Rectal smooth muscle tissue (tissue), 1 donor: ENCODE data around the gene LRP1B.

Source experiments
- H3K27ac ChIP-seq: one replicate; pipeline ENCODE4 v1.7.0; 2013; ENCODE audit warnings: low read depth, low read length, inconsistent platforms
- H3K27me3 ChIP-seq: one replicate; pipeline ENCODE4 v1.7.0; 2013; ENCODE audit warnings: low read length; ENCODE audit not compliant: control insufficient read depth, insufficient read depth
- H3K36me3 ChIP-seq: one replicate; pipeline ENCODE4 v1.7.0; 2013; ENCODE audit warnings: low read length; ENCODE audit not compliant: control insufficient read depth, insufficient read depth
- H3K4me1 ChIP-seq: one replicate; pipeline ENCODE4 v1.7.0; 2013; ENCODE audit warnings: low read length; ENCODE audit not compliant: control insufficient read depth, insufficient read depth
- H3K4me3 ChIP-seq: one replicate; pipeline ENCODE4 v1.7.0; 2013; ENCODE audit warnings: low read length
- H3K9ac ChIP-seq: one replicate; pipeline ENCODE4 v1.7.0; 2013; ENCODE audit warnings: low read length

LRP1B gene

DNA sequence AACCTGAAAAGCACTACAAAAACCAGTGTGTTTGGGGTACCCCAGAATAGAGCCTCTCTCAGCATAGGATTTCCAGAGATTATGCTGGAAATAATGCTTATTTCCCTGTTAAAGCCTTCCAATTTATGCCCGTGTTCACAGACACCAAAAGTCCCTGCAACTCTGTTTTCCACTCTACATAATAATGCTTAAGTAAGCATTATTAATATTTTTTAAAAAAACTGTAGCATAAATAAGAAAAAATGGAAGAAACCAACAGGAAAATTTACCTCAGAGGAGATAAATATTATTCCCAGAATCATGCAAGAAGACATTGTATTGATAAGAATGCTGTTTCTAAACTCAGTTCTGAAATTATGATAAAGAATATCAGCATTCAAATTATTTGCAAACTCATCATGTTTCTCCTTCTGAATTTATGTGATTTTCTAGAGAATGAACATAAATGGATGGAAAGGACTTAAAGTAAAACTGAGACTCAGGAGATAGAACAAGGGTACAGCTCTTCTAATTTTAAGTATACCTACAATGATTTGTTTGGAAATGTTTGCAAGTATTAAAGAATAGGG lies 241.7 kb downstream of the LRP1B start:
- Histone ChIP-seq H3K27ac (no peak overlapping the region), H3K4me3 (no peak overlapping the region), H3K9ac (no peak overlapping the region), H3K36me3 (no peaks in the 10 kb centered on the region), H3K27me3 (no peaks in the 10 kb centered on the region), H3K4me1 (no peaks in the 10 kb centered on the region)

GRCh38 chr2:141887363-141887762 lies 243.5 kb downstream of the LRP1B start:
- Histone ChIP-seq H3K4me1 (no peaks in the 10 kb centered on the region), H3K27ac (no peak overlapping the region), H3K36me3 (no peaks in the 10 kb centered on the region), H3K4me3 (no peak overlapping the region), H3K9ac (no peak overlapping the region), H3K27me3 (no peaks in the 10 kb centered on the region)

- Histone ChIP-seq H3K9ac (no peak overlapping the region), H3K4me3 (no peak overlapping the region), H3K27me3 (no peaks in the 10 kb centered on the region), H3K36me3 (no peaks in the 10 kb centered on the region), H3K4me1 (no peaks in the 10 kb centered on the region), H3K27ac (no peak overlapping the region)
Observed at GRCh38 chr2:141878016-141878415, 252.8 kb downstream of the LRP1B start.

DNA sequence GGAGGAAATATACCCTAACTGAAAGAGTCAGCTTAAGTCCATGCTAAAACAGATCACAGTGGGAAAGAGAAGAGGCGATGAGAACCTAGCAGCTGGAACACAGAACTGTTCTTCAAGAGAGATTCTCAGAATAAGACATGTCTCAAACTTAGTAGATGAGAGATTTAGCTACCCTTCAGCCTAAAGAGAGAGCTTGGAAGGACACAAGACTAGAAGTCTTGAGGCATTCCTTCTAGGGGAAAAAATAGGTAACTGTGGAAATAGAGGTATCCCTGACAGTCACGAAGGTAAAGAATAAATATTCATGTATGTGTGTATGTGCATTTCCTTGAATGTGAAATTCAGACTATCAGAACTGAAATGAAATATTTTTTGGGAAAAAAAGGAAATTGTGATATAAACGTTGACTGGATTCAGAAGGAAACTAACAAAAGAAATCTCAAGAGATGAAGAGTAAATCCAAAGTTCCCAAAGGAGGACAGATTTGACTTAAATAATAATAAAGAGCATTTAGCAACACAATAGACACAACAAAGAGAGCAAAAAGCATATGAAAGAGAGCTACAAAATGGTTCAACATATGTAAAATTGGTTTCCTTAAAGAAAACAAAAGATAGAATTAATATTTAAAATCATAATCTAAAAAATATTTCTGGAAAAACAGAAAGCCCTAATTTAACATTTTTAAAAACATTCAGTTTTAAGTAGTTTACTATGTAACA lies 258.7 kb downstream of the LRP1B start:
- Histone ChIP-seq H3K27ac (no peak overlapping the region), H3K27me3 (no peaks in the 10 kb centered on the region), H3K36me3 (no peaks in the 10 kb centered on the region), H3K4me1 (no peaks in the 10 kb centered on the region), H3K4me3 (no peak overlapping the region), H3K9ac (no peak overlapping the region)

DNA sequence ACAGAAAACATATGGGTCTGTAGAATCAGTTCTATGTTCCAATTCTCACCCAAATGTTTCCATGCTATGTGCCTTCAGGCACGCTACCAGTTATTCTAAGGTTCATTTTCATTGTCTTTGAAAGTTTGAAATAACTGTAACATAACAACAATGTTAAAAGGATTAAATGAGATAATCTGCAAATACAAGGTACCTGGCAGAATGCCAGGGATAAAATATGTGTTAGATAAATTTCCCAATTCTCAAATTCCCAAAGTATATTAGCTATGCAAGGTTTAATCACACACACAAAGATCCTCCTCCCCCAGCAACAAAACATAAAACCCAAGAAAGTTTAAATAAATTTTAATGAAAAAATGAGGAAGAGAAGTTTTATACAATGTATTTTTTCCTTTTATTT lies 261.2 kb downstream of the LRP1B start:
- Histone ChIP-seq H3K4me1 (no peaks in the 10 kb centered on the region), H3K36me3 (no peaks in the 10 kb centered on the region), H3K27ac (no peak overlapping the region), H3K27me3 (no peaks in the 10 kb centered on the region), H3K9ac (no peak overlapping the region), H3K4me3 (no peak overlapping the region)

GRCh38 chr2:141863964-141864363 lies 266.9 kb downstream of the LRP1B start:
- Histone ChIP-seq H3K4me1 (no peaks in the 10 kb centered on the region), H3K36me3 (no peaks in the 10 kb centered on the region), H3K27me3 (no peaks in the 10 kb centered on the region)

DNA sequence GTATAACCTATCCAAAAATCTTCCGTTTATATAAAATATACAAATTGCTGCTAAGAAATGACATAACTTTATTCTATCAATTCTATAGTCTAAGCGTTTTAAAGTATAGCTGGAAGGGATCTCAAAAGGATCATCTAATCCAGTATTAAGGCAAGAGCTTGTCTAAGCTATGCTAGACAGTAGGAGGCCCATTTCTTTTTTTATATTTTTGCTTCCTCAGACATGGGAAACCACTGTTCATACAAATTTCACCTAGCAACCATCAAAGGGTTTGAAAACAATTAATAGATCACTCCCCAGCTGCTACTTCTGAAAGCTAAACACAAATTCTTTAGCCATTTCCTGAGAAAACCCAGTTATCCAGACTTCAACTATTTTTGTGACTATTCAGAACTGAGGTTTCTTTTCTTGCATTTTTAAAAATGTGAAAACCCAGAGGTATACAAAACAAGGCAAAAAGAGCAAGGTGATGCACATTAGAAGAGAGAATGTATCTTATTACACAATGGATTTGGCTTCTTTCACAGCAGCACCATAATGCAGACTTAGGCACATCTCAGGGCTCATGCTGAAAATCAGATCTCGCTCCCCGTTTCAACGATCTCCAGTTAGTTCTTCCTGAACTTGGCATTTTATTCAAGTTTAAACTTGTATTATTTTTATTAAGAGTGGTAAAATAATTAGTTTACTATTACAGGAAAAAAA lies 274.4 kb downstream of the LRP1B start:
- H3K36me3 ChIP-seq: no peaks in the 10 kb centered on the region
- H3K4me1 ChIP-seq: no peaks in the 10 kb centered on the region
- H3K9ac ChIP-seq: no peak overlapping the region
- H3K27ac ChIP-seq: no peak overlapping the region
- no peak overlapping the region for H3K4me3 ChIP-seq
- no peaks in the 10 kb centered on the region for H3K27me3 ChIP-seq

More at GRCh38 chr2:141863964-141864363, 266.9 kb downstream of the LRP1B start:
- Histone ChIP-seq H3K4me3 (no peak overlapping the region), H3K9ac (no peak overlapping the region), H3K27ac (no peak overlapping the region)

DNA sequence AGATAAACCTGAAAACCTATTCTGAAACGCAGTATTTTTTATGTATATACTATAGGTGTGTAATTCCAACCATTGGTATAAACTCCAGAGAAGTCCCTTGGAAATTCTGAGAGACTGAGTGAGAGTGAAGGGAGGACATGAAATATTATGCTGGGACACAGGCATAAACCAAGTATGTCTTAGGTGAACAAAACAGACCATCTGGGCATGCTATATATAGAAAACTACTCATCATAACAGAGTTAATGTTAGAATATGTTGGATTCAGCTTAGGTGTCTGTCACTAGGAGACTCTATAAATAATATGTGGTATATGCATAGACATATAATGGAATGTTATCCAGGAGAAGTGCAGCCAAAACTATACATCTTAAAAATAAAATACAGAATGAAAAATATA lies 282.6 kb downstream of the LRP1B start:
- H3K9ac ChIP-seq: no peak overlapping the region
- H3K27ac ChIP-seq: no peak overlapping the region
- no peak overlapping the region for H3K4me3 ChIP-seq
- no peaks in the 10 kb centered on the region for H3K4me1 ChIP-seq
- H3K36me3 ChIP-seq: no peaks in the 10 kb centered on the region
- no peaks in the 10 kb centered on the region for H3K27me3 ChIP-seq

DNA sequence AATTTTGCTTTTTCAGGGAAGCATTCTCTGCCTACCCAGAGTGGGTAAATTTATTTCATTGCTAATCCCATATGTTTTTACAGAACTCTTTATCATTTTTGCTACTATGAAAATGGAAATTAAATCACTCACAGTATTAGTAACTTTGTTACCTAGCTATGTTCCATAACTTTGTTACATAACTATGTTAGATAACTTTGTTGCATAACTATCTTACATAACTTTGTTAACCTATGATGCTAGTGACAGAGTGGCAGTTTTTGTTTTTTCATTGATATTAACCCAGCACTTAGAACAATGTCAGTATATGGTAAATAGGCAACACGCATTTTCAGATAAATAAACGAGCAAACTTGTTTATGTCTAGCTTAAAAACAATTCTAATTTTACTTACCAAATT lies 286.6 kb downstream of the LRP1B start:
- Histone ChIP-seq H3K4me3 (no peak overlapping the region), H3K27ac (no peak overlapping the region), H3K36me3 (no peaks in the 10 kb centered on the region), H3K4me1 (no peaks in the 10 kb centered on the region), H3K27me3 (no peaks in the 10 kb centered on the region), H3K9ac (no peak overlapping the region)

DNA sequence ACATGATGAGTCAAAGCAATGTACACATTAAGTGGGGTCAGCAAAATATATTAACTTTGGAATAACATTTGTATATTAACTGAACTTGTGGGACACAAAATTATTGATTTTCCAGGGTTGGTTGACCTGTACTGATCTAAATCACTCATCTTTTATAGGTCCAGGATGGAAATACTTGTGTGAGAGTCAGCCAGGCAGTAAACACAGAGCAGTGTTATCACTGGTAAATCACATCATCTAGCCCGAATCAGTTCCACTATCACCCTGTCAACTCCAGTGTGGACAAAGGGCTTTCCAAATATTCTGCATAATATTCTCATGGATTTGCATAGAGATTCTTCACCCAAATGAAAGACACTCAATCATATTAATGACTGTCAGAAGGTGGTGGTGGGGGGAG lies 295.7 kb downstream of the LRP1B start:
- Histone ChIP-seq H3K4me1 (no peaks in the 10 kb centered on the region), H3K9ac (no peak overlapping the region), H3K27me3 (no peaks in the 10 kb centered on the region), H3K36me3 (no peaks in the 10 kb centered on the region), H3K27ac (no peak overlapping the region), H3K4me3 (no peak overlapping the region)

DNA sequence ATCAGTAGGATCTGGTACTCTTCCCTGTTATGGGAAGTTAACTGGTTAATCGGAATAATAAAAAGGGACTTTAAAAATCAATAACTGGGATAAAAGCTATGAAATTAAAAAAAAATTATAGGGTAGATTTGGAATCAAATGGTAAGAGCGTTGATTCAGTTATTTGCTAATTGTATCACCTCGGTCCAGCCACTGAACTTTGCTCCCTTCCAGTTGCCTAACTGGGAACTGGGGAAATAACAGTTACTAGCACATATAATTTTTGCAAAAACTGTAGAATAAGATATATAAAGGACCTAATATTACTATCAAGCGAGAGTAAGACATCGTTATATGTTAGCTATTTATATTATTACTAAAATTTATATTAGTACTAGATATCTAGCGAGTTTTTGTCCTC lies 302.1 kb downstream of the LRP1B start:
- Histone ChIP-seq H3K27ac (no peak overlapping the region), H3K9ac (no peak overlapping the region), H3K4me1 (no peaks in the 10 kb centered on the region), H3K27me3 (no peaks in the 10 kb centered on the region), H3K36me3 (no peaks in the 10 kb centered on the region), H3K4me3 (no peak overlapping the region)

GRCh38 chr2:141824790-141825189 lies 306.0 kb downstream of the LRP1B start:
- no peak overlapping the region for H3K27ac ChIP-seq
- no peak overlapping the region for H3K4me3 ChIP-seq
- H3K9ac ChIP-seq: no peak overlapping the region
- H3K27me3 ChIP-seq: no peaks in the 10 kb centered on the region
- H3K36me3 ChIP-seq: no peaks in the 10 kb centered on the region
- no peaks in the 10 kb centered on the region for H3K4me1 ChIP-seq

DNA sequence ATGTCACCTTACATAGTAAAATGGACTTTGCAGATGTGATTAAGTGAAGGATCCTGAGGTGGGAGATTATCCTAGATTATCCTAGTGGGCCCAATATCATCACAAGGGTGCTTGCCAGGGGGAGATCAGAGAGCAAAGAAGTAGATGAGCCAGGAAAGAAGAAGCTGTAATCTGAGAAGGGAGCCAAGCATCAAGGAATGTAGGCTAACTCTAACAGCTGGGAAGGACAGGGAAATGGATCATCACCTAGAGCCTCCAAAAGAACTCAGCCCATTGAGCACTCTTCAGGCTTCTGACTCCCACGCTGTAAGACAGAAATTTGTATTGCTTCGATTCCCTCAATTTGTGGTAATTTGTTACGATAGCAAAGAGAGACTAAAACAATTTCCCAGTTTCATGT lies 309.9 kb downstream of the LRP1B start:
- H3K27me3 ChIP-seq: no peaks in the 10 kb centered on the region
- H3K9ac ChIP-seq: no peak overlapping the region

More for the DNA sequence above, 309.9 kb downstream of the LRP1B start:
- Histone ChIP-seq H3K4me3 (no peak overlapping the region), H3K4me1 (no peaks in the 10 kb centered on the region), H3K36me3 (no peaks in the 10 kb centered on the region), H3K27ac (no peak overlapping the region)
